GM18907 (cell line): ENCODE measurements around the gene ITSN2.

ENCODE experiments used
- ATAC-seq: cut with Tn5 transposase; IDR thresholded peaks from one replicate; pipeline ENCODE4 v1.9.1; 2021; ENCODE audit warnings: mild to moderate bottlenecking, moderate library complexity; ENCODE audit not compliant: unreplicated experiment

The ITSN2 gene

DNA sequence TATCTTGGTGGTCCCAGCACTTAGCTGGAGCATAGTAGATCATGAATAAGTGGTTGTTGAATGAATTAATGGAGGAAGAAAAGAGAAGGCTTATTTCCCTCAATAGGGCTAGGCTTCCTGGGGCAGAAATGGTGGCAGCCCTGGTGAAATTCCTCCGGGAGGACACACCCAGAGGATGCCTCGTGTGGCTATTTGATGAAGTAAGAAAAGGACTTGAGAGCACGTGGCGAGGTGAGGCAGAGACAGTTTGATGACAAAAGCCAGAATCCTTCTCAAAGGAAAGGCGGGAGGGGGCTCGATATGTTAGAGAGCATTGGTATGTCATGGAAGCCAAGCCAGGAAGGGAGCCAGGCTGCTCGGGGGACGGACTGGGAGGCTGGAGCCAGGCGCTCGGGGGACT lies 170.8 kb downstream of the ITSN2 start:
- no peak for ATAC-seq

DNA sequence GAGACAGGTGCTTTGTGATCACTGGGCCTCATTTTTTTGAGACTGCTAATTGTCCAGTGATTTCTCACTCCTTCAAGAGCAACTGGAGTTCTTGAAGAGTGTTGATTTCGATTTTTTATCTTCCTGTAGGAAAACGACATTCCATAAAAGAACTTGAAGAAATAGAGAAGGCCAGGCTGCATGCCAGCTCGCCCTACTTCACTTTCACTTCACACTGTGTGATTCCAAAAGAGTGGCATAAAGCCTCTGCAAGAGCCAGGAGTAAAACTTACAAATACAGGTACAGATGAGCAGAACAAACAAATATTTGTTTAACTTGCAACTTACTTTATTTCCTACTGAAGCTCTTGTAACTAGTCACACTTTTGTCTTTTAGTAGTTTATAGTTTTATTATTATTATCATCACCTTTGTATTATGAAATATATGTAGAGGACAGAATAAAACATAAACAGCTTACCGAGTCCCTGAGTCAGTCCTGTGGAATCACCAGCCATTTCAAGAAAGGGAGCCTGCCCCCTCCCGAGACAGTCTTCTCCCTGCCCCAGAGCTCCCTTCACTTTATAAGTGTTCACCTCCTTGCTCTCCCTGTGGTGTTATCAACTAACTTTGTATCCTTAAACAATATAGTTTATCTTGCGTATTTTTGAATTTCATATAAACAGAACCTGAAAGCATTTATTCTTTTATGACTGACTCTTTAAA lies 176.8 kb downstream of the ITSN2 start:
- ATAC-seq, result no peak

- no peak for ATAC-seq
These were observed 177.8 kb downstream of the ITSN2 start for GRCh38 chr2:24182507-24182906.

GRCh38 chr2:24181849-24182248 lies 178.5 kb downstream of the ITSN2 start:
- no peak for ATAC-seq

DNA sequence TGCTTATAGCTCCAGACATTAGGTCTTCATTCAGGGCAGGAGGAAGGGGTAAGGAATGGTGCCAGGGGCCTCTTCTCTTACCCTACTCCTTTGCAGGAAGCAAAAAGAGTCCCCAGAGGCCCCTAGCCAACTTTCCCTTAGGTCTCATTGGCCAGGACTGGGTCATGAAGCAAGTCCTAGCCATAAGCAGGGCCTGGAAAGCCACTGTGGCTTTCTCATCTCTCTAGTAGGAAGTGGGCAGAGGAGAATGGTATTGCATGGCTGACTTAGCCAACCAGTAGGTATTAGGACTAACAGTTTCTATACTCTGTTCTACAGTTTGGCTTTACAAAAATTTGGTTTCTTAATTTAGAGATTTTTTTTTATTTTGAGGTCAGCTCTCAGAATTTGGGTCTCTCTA lies 180.7 kb downstream of the ITSN2 start:
- ATAC-seq, result peak; percentile 67

DNA sequence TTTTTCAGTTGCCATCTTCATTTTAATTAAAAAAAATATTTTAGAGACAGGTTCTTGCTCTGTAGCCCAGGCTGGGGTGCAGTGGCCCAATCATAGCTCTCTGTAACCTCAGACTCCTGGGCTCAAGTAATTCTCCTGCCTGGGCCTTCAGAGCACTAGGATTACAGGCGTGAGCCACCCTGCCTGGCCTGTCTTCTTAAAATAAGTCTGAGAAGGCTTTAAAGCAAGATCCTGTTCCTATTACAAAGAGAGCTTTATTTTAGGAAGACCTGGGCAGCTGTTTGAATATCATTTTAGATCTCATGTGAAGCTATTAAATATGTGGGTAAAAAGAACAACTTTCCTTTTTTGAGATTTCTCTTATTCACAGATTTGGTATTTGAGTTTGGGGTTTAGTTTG lies 184.0 kb downstream of the ITSN2 start:
- no peak for ATAC-seq

DNA sequence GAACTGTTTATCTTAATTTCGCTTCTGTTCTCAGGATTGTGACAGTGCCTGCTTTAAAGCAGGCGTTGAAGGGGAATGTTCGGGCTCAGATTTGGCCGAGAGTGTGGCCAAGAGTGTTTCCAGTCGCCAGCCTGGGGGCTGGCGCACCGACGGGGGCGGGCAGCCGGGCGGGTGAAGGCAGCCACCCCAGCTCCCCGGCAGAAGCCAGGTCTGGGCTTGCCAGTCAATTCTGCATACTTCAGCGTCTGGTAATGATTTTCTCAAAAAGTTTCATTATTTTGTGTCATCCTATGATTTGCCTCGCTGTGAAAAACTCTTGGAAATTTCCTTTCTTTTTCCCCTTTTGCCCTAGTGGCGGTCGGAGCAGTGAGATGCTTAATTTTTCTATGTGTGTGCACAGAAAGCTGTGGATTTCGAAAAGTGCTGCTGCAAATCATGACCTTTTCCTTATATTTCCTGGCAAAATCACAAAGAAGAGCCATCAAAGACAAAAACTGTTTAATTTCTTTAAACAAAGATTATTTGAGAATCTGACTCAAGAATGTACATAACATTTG lies 184.6 kb downstream of the ITSN2 start:
- ATAC-seq, result no peak

GRCh38 chr2:24174851-24175277 lies 185.5 kb downstream of the ITSN2 start, which contains the start of gene FAM228A:
Gene FAM228A (plus strand): TSS chr2:24175053. CDS start chr2:24175481, 428 bp downstream.
- no peak for ATAC-seq

DNA sequence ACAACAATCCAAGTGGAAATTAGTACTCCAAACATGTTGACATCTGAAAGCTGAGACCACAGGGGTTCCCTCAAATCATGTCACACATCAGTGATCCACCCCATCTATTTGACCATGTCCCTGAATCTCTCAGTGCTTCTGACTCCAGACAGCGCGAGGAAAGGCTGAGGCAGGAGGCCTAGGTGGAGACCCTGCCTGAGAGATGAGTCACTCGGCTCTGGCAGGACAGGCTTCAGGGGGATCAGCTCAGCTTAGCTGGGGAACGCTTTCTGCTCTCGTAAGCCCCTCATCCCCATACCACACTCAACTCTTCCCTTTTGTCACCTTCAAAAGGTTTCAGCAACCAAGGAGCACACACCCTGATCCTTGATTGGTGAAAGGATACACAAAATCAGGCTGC lies 191.3 kb downstream of the ITSN2 start:
- no peak for ATAC-seq

- peak; percentile 60 for ATAC-seq
These were observed 195.8 kb downstream of the ITSN2 start for GRCh38 chr2:24164416-24164973.

DNA sequence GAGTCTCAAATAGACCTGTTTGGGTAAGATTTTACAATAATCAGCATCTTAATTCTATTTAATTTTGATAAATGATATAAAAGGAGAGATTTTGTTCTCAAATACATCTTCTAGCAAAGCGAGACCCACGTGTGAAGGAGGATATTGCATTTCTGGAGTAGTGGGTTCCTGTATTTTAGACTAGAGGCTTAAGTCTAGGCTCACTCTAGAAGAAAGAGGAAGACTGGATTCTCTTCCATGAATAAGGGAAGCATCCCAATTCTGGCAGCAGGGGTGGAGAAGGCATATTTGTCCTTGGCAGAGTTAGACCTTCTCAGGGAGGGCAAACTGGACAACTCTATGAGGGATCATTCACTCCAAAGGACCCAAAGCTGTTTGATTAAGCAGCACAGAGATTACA lies 196.7 kb downstream of the ITSN2 start:
- no peak for ATAC-seq

GRCh38 chr2:24163186-24163585 lies 197.2 kb downstream of the ITSN2 start:
- no peak for ATAC-seq

GRCh38 chr2:24162494-24162893 lies 197.8 kb downstream of the ITSN2 start:
- no peak for ATAC-seq

DNA sequence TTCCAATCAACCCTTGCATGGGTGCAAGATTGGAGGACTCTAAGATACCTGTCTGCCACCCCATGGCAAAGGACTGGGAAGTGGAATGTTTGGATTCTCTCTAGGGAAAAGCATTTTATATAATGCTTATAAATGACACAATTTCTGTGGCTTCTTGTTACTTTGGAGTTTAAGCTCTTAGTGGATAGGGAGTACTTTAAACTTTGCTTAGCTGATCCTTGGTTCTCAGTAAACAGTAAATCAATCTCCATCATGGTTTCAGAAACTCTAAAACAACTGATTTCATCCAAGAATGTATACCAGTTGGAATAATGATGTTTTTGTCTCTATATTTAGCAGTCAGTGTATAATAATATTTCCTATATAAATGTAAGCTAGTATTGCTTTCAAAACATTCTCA lies 199.6 kb downstream of the ITSN2 start:
- no peak for ATAC-seq

DNA sequence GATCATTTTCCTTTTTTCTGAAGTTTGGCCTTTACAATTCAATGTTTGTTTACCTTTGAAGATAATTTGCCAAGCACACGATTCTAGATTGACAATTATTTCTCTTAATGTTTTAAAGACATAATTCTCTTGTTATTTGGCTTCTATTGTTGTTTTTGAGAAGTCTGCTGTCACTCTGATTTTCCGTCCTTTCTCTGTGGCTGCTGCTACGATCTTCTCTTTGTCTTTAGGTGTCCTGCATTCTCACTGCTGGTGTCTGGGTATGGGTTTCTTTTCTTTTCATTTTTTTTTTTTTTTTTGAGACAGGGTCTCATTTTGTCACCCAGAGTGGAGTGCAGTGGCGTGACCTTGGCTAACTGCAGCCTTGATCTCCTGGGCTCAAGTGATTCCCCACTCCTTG lies 200.6 kb downstream of the ITSN2 start:
- no peak for ATAC-seq

GRCh38 chr2:24158131-24158530 lies 202.2 kb downstream of the ITSN2 start:
- no peak for ATAC-seq

GRCh38 chr2:24153478-24153877 lies 206.9 kb downstream of the ITSN2 start:
- ATAC-seq, result no peak
